HK-2 (cell line): ENCODE measurements around the gene KCTD16.

Experiments
- DNase-seq: peaks from one replicate; pipeline ENCODE4 v3.0.0-alpha.2; 2018; ENCODE audit not compliant: unreplicated experiment

Gene KCTD16

GRCh38 chr5:144460600-144460999, 289.9 kb downstream of the KCTD16 start:
- no peak for DNase-seq

- no peak for DNase-seq
Observed at GRCh38 chr5:144462577-144462976, 291.9 kb downstream of the KCTD16 start.

- no peak for DNase-seq
Observed at GRCh38 chr5:144463481-144464223, 293.0 kb downstream of the KCTD16 start.

GRCh38 chr5:144464306-144464705, 293.6 kb downstream of the KCTD16 start:
- DNase-seq = no peak

GRCh38 chr5:144465441-144465840, 294.8 kb downstream of the KCTD16 start:
- no peak for DNase-seq

- no peak for DNase-seq
Observed at GRCh38 chr5:144467792-144468191, 297.1 kb downstream of the KCTD16 start.

- no peak for DNase-seq
Observed at GRCh38 chr5:144468571-144468970, 297.9 kb downstream of the KCTD16 start.

- peak; percentile 9 for DNase-seq
Observed at GRCh38 chr5:144469106-144469505, 298.4 kb downstream of the KCTD16 start.

GRCh38 chr5:144472221-144472620, 301.5 kb downstream of the KCTD16 start:
- no peak for DNase-seq

- no peak for DNase-seq
Observed at GRCh38 chr5:144473650-144474049, 303.0 kb downstream of the KCTD16 start.

- no peak for DNase-seq
Observed at GRCh38 chr5:144478565-144478964, 307.9 kb downstream of the KCTD16 start.

GRCh38 chr5:144481861-144482260, 311.2 kb downstream of the KCTD16 start:
- no peak for DNase-seq

- no peak for DNase-seq
Observed at GRCh38 chr5:144484124-144484897, 313.6 kb downstream of the KCTD16 start.

- DNase-seq = no peak
Observed at GRCh38 chr5:144485540-144485939, 314.9 kb downstream of the KCTD16 start.

- DNase-seq = no peak
Observed at GRCh38 chr5:144487207-144487606, 316.5 kb downstream of the KCTD16 start.

GRCh38 chr5:144487761-144488160, 317.1 kb downstream of the KCTD16 start:
- DNase-seq = no peak

- no peak for DNase-seq
Observed at GRCh38 chr5:144503123-144503522, 332.4 kb downstream of the KCTD16 start.

- no peak for DNase-seq
Observed at GRCh38 chr5:144504929-144505577, 334.4 kb downstream of the KCTD16 start.

- no peak for DNase-seq
Observed at GRCh38 chr5:144510845-144511579, 340.3 kb downstream of the KCTD16 start.

GRCh38 chr5:144511580-144512072, 341.0 kb downstream of the KCTD16 start:
- no peak for DNase-seq

GRCh38 chr5:144522698-144523097, 352.0 kb downstream of the KCTD16 start:
- no peak for DNase-seq

GRCh38 chr5:144525000-144525399, 354.3 kb downstream of the KCTD16 start:
- no peak for DNase-seq
